A673 (cell line): ENCODE data around the gene PPP1CC.

ENCODE experiments used
- EZH2 ChIP-seq: fragments of 200-600 bp; sonication (generic); IDR thresholded peaks from 2 replicates; pipeline ENCODE4 v1.6.1; 2017; ENCODE audit warnings: borderline replicate concordance, low read depth, mild to moderate bottlenecking, mixed read lengths, antibody characterized with exemption, low read length; ENCODE audit not compliant: poor library complexity, severe bottlenecking
- TF ChIP-seq, protein P1 (sequence below): fragments of 300-800, 200-600 bp; sonication (generic); conservative IDR thresholded peaks from 2 replicates; pipeline ENCODE4 v1.5.1; 2017; ENCODE audit warnings: low read depth, mild to moderate bottlenecking, antibody characterized with exemption, low read length, moderate library complexity, mixed read lengths

DNA sequence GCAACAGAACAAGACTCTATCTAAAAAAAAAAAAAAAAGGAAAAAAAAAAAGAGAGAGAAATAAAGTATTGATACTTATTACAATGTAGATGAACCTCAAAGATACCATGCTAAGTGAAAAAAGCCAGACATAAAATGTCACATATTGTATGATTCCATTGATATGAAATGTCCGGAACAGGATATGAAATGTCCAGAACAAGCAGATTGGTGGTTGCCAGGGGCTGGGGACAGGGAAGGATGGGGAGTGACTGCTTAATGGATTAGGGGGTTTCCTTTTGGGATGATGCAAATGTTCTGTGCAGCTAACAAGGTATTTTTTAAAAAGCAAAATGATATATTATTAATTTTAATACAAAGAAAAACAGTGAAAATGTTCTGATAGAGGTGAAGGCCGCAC is 58.8 kb downstream of the PPP1CC start:
- TF ChIP-seq, protein P1, sequence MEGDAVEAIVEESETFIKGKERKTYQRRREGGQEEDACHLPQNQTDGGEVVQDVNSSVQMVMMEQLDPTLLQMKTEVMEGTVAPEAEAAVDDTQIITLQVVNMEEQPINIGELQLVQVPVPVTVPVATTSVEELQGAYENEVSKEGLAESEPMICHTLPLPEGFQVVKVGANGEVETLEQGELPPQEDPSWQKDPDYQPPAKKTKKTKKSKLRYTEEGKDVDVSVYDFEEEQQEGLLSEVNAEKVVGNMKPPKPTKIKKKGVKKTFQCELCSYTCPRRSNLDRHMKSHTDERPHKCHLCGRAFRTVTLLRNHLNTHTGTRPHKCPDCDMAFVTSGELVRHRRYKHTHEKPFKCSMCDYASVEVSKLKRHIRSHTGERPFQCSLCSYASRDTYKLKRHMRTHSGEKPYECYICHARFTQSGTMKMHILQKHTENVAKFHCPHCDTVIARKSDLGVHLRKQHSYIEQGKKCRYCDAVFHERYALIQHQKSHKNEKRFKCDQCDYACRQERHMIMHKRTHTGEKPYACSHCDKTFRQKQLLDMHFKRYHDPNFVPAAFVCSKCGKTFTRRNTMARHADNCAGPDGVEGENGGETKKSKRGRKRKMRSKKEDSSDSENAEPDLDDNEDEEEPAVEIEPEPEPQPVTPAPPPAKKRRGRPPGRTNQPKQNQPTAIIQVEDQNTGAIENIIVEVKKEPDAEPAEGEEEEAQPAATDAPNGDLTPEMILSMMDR: no peak
- no peak for TF ChIP-seq EZH2
